Parathyroid adenoma (tissue), 2 donors: ENCODE data around the gene TCOF1.

Experiments used
- H2AFZ ChIP-seq: fragments of 300-600 bp; sonication (generic); one replicate; pipeline ENCODE4 v1.7.0; 2017; ENCODE audit warnings: antibody characterized with exemption, mild to moderate bottlenecking
- H3K27ac ChIP-seq: fragments of 300-600 bp; sonication (generic); one replicate; pipeline ENCODE4 v1.7.0; 2017
- H3K27me3 ChIP-seq: fragments of 300-600 bp; sonication (generic); one replicate; pipeline ENCODE4 v1.7.0; 2017; ENCODE audit warnings: low read length; ENCODE audit not compliant: control insufficient read depth, insufficient read depth
- H3K36me3 ChIP-seq: fragments of 300-600 bp; sonication (generic); one replicate; pipeline ENCODE4 v1.7.0; 2017; ENCODE audit warnings: low read length; ENCODE audit not compliant: control insufficient read depth, insufficient read depth
- H3K4me1 ChIP-seq: fragments of 300-600 bp; sonication (generic); one replicate; pipeline ENCODE4 v1.7.0; 2017; ENCODE audit warnings: control low read depth
- H3K4me2 ChIP-seq: fragments of 300-600 bp; sonication (generic); one replicate; pipeline ENCODE4 v1.7.0; 2017; ENCODE audit warnings: low read length
- H3K4me3 ChIP-seq: fragments of 300-600 bp; sonication (generic); one replicate; pipeline ENCODE4 v1.7.0; 2017; ENCODE audit warnings: low read depth, low read length
- H3K79me2 ChIP-seq: fragments of 300-600 bp; sonication (generic); one replicate; pipeline ENCODE4 v1.7.0; 2017; ENCODE audit warnings: control low read depth
- H3K9ac ChIP-seq: fragments of 300-600 bp; sonication (generic); one replicate; pipeline ENCODE4 v1.7.0; 2017; ENCODE audit warnings: mild to moderate bottlenecking
- H3K9me3 ChIP-seq: fragments of 300-600 bp; sonication (generic); one replicate; pipeline ENCODE4 v1.7.0; 2017; ENCODE audit warnings: low read length; ENCODE audit not compliant: control insufficient read depth
- TF ChIP-seq, protein P1 (sequence below): fragments of 300-600 bp; sonication (generic); IDR thresholded peaks from one replicate; pipeline ENCODE4 v1.7.0; 2017; ENCODE audit warnings: antibody characterized with exemption, mild to moderate bottlenecking
- donor health status: primary hyperparathyroidism.

The TCOF1 gene

DNA sequence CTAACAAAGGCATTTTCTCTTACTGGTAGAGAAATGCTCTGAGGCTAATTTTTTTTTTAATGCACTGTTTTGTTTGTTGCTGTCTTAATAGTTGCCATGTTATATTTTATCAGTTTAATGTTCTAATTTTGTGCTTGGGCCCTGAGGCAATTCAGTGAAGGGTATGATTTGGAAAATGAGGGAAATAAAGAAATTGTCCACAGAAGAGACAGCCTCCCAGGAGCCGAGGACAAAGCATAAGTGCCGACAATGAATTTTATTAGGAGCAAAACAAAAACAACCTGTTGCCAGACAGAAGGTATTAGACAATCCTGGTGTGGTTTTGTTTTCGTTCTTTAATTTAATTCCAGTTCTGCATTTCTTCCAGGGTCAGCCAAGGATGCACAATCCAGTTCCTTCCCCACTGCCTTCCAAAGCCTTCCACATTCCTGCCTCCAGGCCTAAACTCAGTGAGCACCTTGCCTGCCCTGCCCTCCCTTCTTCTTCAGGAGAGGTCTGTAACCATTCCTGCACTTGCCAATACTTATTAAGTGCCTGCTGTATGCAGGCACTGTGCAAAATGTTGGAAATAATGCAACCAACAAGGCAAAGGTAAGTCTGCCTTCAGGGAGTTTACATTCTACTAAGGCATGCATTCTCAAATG is 4.3 kb upstream of the TCOF1 start:
- H3K4me3 ChIP-seq, result no peak overlapping the region
- peaks cover 3% of the 10 kb centered on the region for H3K79me2 ChIP-seq
- H3K4me1 ChIP-seq, result peaks cover 3% of the 10 kb centered on the region
- H3K27me3 ChIP-seq, result no peaks in the 10 kb centered on the region
- H3K4me2 ChIP-seq, result no peak overlapping the region
- H3K9me3 ChIP-seq, result no peaks in the 10 kb centered on the region
- no peak overlapping the region for H3K9ac ChIP-seq
- no peak overlapping the region for H2AFZ ChIP-seq
- H3K27ac ChIP-seq, result no peak overlapping the region
- H3K36me3 ChIP-seq, result no peaks in the 10 kb centered on the region
- TF ChIP-seq, protein P1, sequence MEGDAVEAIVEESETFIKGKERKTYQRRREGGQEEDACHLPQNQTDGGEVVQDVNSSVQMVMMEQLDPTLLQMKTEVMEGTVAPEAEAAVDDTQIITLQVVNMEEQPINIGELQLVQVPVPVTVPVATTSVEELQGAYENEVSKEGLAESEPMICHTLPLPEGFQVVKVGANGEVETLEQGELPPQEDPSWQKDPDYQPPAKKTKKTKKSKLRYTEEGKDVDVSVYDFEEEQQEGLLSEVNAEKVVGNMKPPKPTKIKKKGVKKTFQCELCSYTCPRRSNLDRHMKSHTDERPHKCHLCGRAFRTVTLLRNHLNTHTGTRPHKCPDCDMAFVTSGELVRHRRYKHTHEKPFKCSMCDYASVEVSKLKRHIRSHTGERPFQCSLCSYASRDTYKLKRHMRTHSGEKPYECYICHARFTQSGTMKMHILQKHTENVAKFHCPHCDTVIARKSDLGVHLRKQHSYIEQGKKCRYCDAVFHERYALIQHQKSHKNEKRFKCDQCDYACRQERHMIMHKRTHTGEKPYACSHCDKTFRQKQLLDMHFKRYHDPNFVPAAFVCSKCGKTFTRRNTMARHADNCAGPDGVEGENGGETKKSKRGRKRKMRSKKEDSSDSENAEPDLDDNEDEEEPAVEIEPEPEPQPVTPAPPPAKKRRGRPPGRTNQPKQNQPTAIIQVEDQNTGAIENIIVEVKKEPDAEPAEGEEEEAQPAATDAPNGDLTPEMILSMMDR, result no peak

GRCh38 chr5:150355791-150356190 is 1.7 kb upstream of the TCOF1 start:
- no peak overlapping the region for H3K4me2 ChIP-seq
- H3K9me3 ChIP-seq, result no peaks in the 10 kb centered on the region
- no peak overlapping the region for H3K27ac ChIP-seq
- H2AFZ ChIP-seq, result no peak overlapping the region
- H3K9ac ChIP-seq, result no peak overlapping the region
- peaks cover 7% of the 10 kb centered on the region for H3K4me1 ChIP-seq
- no peaks in the 10 kb centered on the region for H3K36me3 ChIP-seq
- TF ChIP-seq, protein P1, result no peak
- no peak overlapping the region for H3K4me3 ChIP-seq
- peaks cover 8% of the 10 kb centered on the region for H3K79me2 ChIP-seq
- no peaks in the 10 kb centered on the region for H3K27me3 ChIP-seq

DNA sequence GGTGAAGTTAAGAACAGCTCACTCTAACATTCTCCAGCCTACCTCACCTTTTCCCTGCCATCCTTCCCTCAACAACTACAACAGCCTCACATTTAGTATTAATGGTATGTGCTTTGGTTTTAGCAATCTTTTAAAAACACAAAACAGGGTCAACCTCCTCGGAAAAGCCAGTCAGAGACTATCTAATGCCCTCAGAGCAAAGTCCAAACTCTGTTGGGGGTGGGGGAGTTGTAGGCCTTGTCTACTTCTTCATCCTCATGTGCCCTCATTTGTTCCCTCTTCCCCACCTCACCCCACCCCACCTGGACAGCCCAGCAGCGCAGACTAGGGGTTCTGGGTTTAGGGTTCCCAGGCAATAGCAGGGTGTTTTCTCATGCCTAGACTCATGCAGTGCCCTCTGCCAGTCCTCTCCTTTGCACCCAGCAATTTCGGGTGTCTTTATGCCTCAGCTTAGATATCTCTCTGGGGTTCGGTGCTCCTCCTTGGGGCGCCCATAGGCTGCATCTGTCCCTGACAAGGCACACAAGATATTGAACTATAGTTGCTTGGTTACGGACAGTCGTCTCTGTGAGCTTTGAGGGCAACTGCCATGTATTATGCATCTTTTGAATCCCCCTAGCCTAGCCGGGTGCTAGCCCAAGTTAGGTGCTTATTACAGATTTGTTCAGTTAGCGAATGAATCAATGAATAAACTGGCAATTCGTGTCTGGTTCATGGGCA is 762 bp upstream of the TCOF1 start:
- Histone ChIP-seq H3K79me2 (peaks cover 8% of the 10 kb centered on the region), H2AFZ (peak overlapping the region; percentile 98), H3K4me3 (peak overlapping the region; percentile 82), H3K4me2 (peak overlapping the region; percentile 70), H3K27ac (peak overlapping the region; percentile 19), H3K9me3 (no peaks in the 10 kb centered on the region), H3K36me3 (no peaks in the 10 kb centered on the region), H3K4me1 (peaks cover 7% of the 10 kb centered on the region), H3K9ac (peak overlapping the region; percentile 19), H3K27me3 (no peaks in the 10 kb centered on the region)
- TF ChIP-seq, protein P1, result no peak

- H3K4me2 ChIP-seq, result peak overlapping the region; percentile 80
- peak overlapping the region; percentile 98 for H2AFZ ChIP-seq
- no peak overlapping the region for H3K27ac ChIP-seq
- no peaks in the 10 kb centered on the region for H3K36me3 ChIP-seq
- H3K4me1 ChIP-seq, result peaks cover 7% of the 10 kb centered on the region
- peaks cover 8% of the 10 kb centered on the region for H3K79me2 ChIP-seq
- peak overlapping the region; percentile 69 for H3K9ac ChIP-seq
- H3K4me3 ChIP-seq, result peak overlapping the region; percentile 82
- H3K9me3 ChIP-seq, result no peaks in the 10 kb centered on the region
- TF ChIP-seq, protein P1, result no peak
- H3K27me3 ChIP-seq, result no peaks in the 10 kb centered on the region
Observed at GRCh38 chr5:150358261-150359095, 981 bp downstream of the TCOF1 start.
